Smooth muscle cell (in vitro differentiated cells): ENCODE data around the gene DLK2. TPM values are rescaled to one million over a fixed set of nuclear protein-coding genes. Genes with fewer than 3 reads are reported as not detected.
"Not testable (repeated sequence)": the region's sequence is repeated elsewhere in the genome, so short reads cannot be mapped to it uniquely, and the experiment has no call there.

Source experiments
- DNase-seq: peaks from one replicate; lab custom pipeline; 2025; ENCODE audit not compliant: unreplicated experiment; lab: John Stamatoyannopoulos, UW
- H2AFZ ChIP-seq: fragments of 200-600 bp; sonication (generic); 2 replicates; pipeline ENCODE4 v1.6.0; 2016; ENCODE audit warnings: antibody characterized with exemption, low read depth, mild to moderate bottlenecking
- H3F3A ChIP-seq: fragments of 200-600 bp; sonication (generic); 2 replicates; pipeline ENCODE4 v1.6.0; 2017; ENCODE audit warnings: antibody characterized with exemption, low read depth
- H3K27ac ChIP-seq: fragments of 200-600 bp; sonication (generic); 2 replicates; pipeline ENCODE4 v1.5.1; 2016; ENCODE audit warnings: low read depth, mild to moderate bottlenecking
- H3K27me3 ChIP-seq: fragments of 200-600 bp; sonication (generic); 2 replicates; pipeline ENCODE4 v1.6.1; 2016; ENCODE audit warnings: low read depth, mild to moderate bottlenecking
- H3K36me3 ChIP-seq: fragments of 200-600 bp; sonication (generic); 2 replicates; pipeline ENCODE4 v1.5.1; 2016; ENCODE audit warnings: low read depth
- H3K4me1 ChIP-seq: fragments of 200-600 bp; sonication (generic); 2 replicates; pipeline ENCODE4 v1.5.1; 2016; ENCODE audit warnings: low read depth
- H3K4me2 ChIP-seq: fragments of 200-600 bp; sonication (generic); 2 replicates; pipeline ENCODE4 v1.6.0; 2016; ENCODE audit warnings: mild to moderate bottlenecking
- H3K4me3 ChIP-seq: fragments of 200-600 bp; sonication (generic); 2 replicates; pipeline ENCODE4 v1.5.1; 2016; ENCODE audit warnings: mild to moderate bottlenecking
- H3K79me2 ChIP-seq: fragments of 200-600 bp; sonication (generic); 2 replicates; pipeline ENCODE4 v1.6.0; 2016; ENCODE audit warnings: low read depth, mild to moderate bottlenecking
- H3K9ac ChIP-seq: fragments of 200-600 bp; sonication (generic); 2 replicates; pipeline ENCODE4 v1.6.0; 2016; ENCODE audit warnings: low read depth
- H3K9me3 ChIP-seq: fragments of 200-600 bp; sonication (generic); replicated peaks from 2 replicates; pipeline ENCODE4 v1.5.1; 2016; ENCODE audit warnings: low read depth
- H4K20me1 ChIP-seq: fragments of 200-600 bp; sonication (generic); 2 replicates; pipeline ENCODE4 v1.6.0; 2016; ENCODE audit warnings: low read depth
- CTCF ChIP-seq: fragments of 200-600 bp; sonication (generic); IDR thresholded peaks from 2 replicates; pipeline ENCODE4 v1.5.1; 2017; ENCODE audit warnings: borderline replicate concordance, mild to moderate bottlenecking, antibody characterized with exemption; ENCODE audit not compliant: insufficient read depth, poor library complexity, severe bottlenecking
- WGBS: methylation state at CpG from one replicate; pipeline ENCODE4 v1.1.7; 2016; ENCODE audit warnings: low lambda C conversion rate; 5-methylcytosine and 5-hydroxymethylcytosine counted together
- polyA plus RNA-seq: library from polyadenylated mRNA; unstranded; fragments of >200 nt; fragmentation: Nextera tagmentation; extraction: Ambion mirVana; gene quantifications from 2 replicates; pipeline ENCODE4 v1.2.1, GENCODE V29; 2016
- total RNA-seq: library from RNA; depleted of rRNA; stranded (reverse); fragments of >200 nt; gene quantifications from 2 replicates; pipeline ENCODE4 v1.2.3, GENCODE V29; 2014

The DLK2 gene
- total and polyA plus RNA-seq, 2 experiments from 2014 or later, result 0.27 to 3.8 TPM

- Histone ChIP-seq H4K20me1 (no peaks in the 10 kb centered on the region), H3K9me3 (no peaks in the 10 kb centered on the region), H3K4me1 (no peaks in the 10 kb centered on the region), H3K9ac (no peak overlapping the region), H3K36me3 (no peaks in the 10 kb centered on the region), H2AFZ (no peak overlapping the region), H3F3A (no peaks in the 10 kb centered on the region), H3K79me2 (no peaks in the 10 kb centered on the region), H3K4me3 (no peak overlapping the region), H3K27me3 (no peaks in the 10 kb centered on the region), H3K27ac (no peak overlapping the region), H3K4me2 (no peak overlapping the region)
- no peak for TF ChIP-seq CTCF
- WGBS, result 80% methylated on average over 5 of the region's 5 CpGs
- no peak for DNase-seq
Measured at GRCh38 chr6:43412541-43412940, 42.8 kb downstream of the DLK2 start.

GRCh38 chr6:43410776-43411175 lies 44.6 kb downstream of the DLK2 start:
- H3K27me3 ChIP-seq, H3K9me3 ChIP-seq, H3K9ac ChIP-seq, H3K27ac ChIP-seq, H3F3A ChIP-seq, H4K20me1 ChIP-seq, H3K4me3 ChIP-seq, H3K36me3 ChIP-seq, H3K4me2 ChIP-seq, H3K4me1 ChIP-seq, H3K79me2 ChIP-seq, DNase-seq, H2AFZ ChIP-seq: not testable (repeated sequence)
- WGBS, result 57% methylated on average over 1 of the region's 1 CpG

- Histone ChIP-seq H3K9me3 (no peaks in the 10 kb centered on the region), H3F3A (no peaks in the 10 kb centered on the region), H3K4me1 (no peaks in the 10 kb centered on the region), H3K27ac (no peak overlapping the region), H4K20me1 (no peaks in the 10 kb centered on the region), H3K79me2 (no peaks in the 10 kb centered on the region), H3K36me3 (no peaks in the 10 kb centered on the region), H3K27me3 (no peaks in the 10 kb centered on the region), H2AFZ (no peak overlapping the region), H3K9ac (no peak overlapping the region), H3K4me3 (no peak overlapping the region), H3K4me2 (no peak overlapping the region)
- DNase-seq, result no peak
- TF ChIP-seq CTCF, result no peak
- WGBS, result 93% methylated on average over 4 of the region's 4 CpGs
Measured at GRCh38 chr6:43408259-43408658, 47.1 kb downstream of the DLK2 start.

- H3K79me2 ChIP-seq, result no peaks in the 10 kb centered on the region
- H3K4me2 ChIP-seq, result no peak overlapping the region
- no peak overlapping the region for H2AFZ ChIP-seq
- 92% methylated on average over 1 of the region's 1 CpG for WGBS
- H3K4me3 ChIP-seq, result no peak overlapping the region
- H3K9me3 ChIP-seq, result no peaks in the 10 kb centered on the region
- H3F3A ChIP-seq, result no peaks in the 10 kb centered on the region
- no peaks in the 10 kb centered on the region for H3K27me3 ChIP-seq
- no peaks in the 10 kb centered on the region for H3K36me3 ChIP-seq
- H3K27ac ChIP-seq, result no peak overlapping the region
- no peak overlapping the region for H3K9ac ChIP-seq
- TF ChIP-seq CTCF, result no peak
- H3K4me1 ChIP-seq, result no peaks in the 10 kb centered on the region
- no peaks in the 10 kb centered on the region for H4K20me1 ChIP-seq
- no peak for DNase-seq
Measured at GRCh38 chr6:43407296-43407695, 48.1 kb downstream of the DLK2 start.
